Endodermal cell (in vitro differentiated cells): ENCODE measurements around the gene CUL4A. TPM values are rescaled to one million over a fixed set of nuclear protein-coding genes. Genes with fewer than 3 reads are reported as not detected.
A peak's percentile ranks its signal among the peaks of the same experiment; 100 is the strongest.

Source experiments
- DNase-seq: peaks from one replicate; pipeline ENCODE4 v3.0.0-alpha.2; 2017
- H3K27ac ChIP-seq: 2 replicates; pipeline ENCODE4 v1.5.1; 2013; ENCODE audit warnings: mild to moderate bottlenecking, low read depth, low read length, moderate library complexity
- H3K27me3 ChIP-seq: 2 replicates; pipeline ENCODE4 v1.6.1; 2013; ENCODE audit warnings: mild to moderate bottlenecking, low read length, moderate library complexity; ENCODE audit not compliant: insufficient read depth, control insufficient read depth, poor library complexity, severe bottlenecking
- H3K36me3 ChIP-seq: 2 replicates; pipeline ENCODE4 v1.7.0; 2013; ENCODE audit warnings: mild to moderate bottlenecking, low read length, moderate library complexity; ENCODE audit not compliant: control insufficient read depth, insufficient read depth
- H3K4me1 ChIP-seq: one replicate; pipeline ENCODE4 v1.7.0; 2013; ENCODE audit warnings: low read length; ENCODE audit not compliant: control insufficient read depth, insufficient read depth
- H3K4me3 ChIP-seq: 2 replicates; pipeline ENCODE4 v1.5.1; 2013; ENCODE audit warnings: mild to moderate bottlenecking, low read length, moderate library complexity
- H3K9ac ChIP-seq: 2 replicates; pipeline ENCODE4 v1.6.1; 2013; ENCODE audit warnings: mild to moderate bottlenecking, low read length, moderate library complexity; ENCODE audit not compliant: poor library complexity, severe bottlenecking; ENCODE audit errors: extremely low read depth
- H3K9me3 ChIP-seq: 2 replicates; pipeline ENCODE4 v1.6.1; 2013; ENCODE audit warnings: mild to moderate bottlenecking, low read length, moderate library complexity; ENCODE audit not compliant: control insufficient read depth
- H3K27ac Mint-ChIP-seq: 2 replicates; pipeline ENCODE4 v1.8.0; 2020; ENCODE audit warnings: mixed read lengths
- H3K27me3 Mint-ChIP-seq: 2 replicates; pipeline ENCODE4 v1.8.0; 2021; ENCODE audit warnings: mild to moderate bottlenecking, mixed read lengths; ENCODE audit not compliant: insufficient read depth
- H3K36me3 Mint-ChIP-seq: 2 replicates; pipeline ENCODE4 v1.8.0; 2020; ENCODE audit warnings: low read depth, mixed read lengths
- H3K4me1 Mint-ChIP-seq: 2 replicates; pipeline ENCODE4 v1.8.0; 2020; ENCODE audit warnings: mixed read lengths
- H3K4me3 Mint-ChIP-seq: 2 replicates; pipeline ENCODE4 v1.8.0; 2020; ENCODE audit warnings: mild to moderate bottlenecking, moderate library complexity, mixed read lengths
- H3K9me3 Mint-ChIP-seq: 2 replicates; pipeline ENCODE4 v1.8.0; 2020; ENCODE audit warnings: mild to moderate bottlenecking, mixed read lengths
- CTCF ChIP-seq: fragments of 200-600 bp; sonication (generic); conservative IDR thresholded peaks from 2 replicates; pipeline ENCODE4 v1.5.0; 2021; ENCODE audit warnings: antibody characterized with exemption, mild to moderate bottlenecking
- WGBS, 2 experiments: methylation state at CpG; one replicate each; pipeline versions ENCODE4 v1.1.5 to v1.1.7; 2013; ENCODE audit warnings: missing lambda C conversion rate in 2 of 2, mixed read lengths in 1 of 2; ENCODE audit not compliant: insufficient coverage in 1 of 2, insufficient read length in 1 of 2; 5-methylcytosine and 5-hydroxymethylcytosine counted together
- total RNA-seq, 2 donors: library from RNA; stranded (reverse); fragmentation: NEBNext Ultra II Directional in 1 of 2; extraction: Animal tissue kit (Norgen Biotek cat#: 25700) in 1 of 2; gene quantifications; 2 replicates in 1 of 2; 3 replicates in 1 of 2; pipeline ENCODE4 v1.2.1, GENCODE V29; 2021

CUL4A gene
- total RNA-seq, 2 donors from 2014 or later, result 92.9 to 99.4 TPM

DNA sequence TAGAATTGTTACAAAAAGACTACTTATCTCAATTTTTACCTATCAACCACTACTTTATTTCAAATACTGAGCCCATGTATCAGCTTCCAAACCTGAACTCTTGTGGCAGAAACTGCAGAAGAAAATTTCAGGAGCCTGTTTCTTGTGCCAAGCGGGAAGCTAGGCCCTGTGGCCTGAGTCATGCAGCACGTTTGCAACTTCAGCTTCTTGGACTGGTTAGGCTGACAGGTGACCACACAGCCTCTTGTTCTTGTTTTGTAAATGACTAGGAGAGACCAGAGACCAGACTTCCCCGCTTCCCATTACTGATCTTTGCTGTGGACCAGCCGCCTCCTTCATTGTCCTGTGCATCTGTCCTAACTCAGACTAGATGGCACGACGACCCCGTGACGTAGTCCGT lies 84.3 kb downstream of the CUL4A start:
- no peak for DNase-seq
- no peak for TF ChIP-seq CTCF
- H3K27ac Mint-ChIP-seq, result no peak overlapping the region
- peaks cover 42% of the 10 kb centered on the region for H3K27me3 Mint-ChIP-seq
- no peak overlapping the region for H3K4me3 ChIP-seq
- H3K4me1 Mint-ChIP-seq, result peaks cover 20% of the 10 kb centered on the region
- H3K9me3 ChIP-seq, result no peaks in the 10 kb centered on the region
- H3K4me1 ChIP-seq, result no peaks in the 10 kb centered on the region
- no peak overlapping the region for H3K9ac ChIP-seq
- no peak overlapping the region for H3K4me3 Mint-ChIP-seq
- WGBS, 2 experiments, result 84 to 94% methylated on average over 7 to 9 of the region's 9 CpGs
- H3K9me3 Mint-ChIP-seq, result peaks cover 5% of the 10 kb centered on the region
- H3K36me3 ChIP-seq, result no peaks in the 10 kb centered on the region
- peaks cover 26% of the 10 kb centered on the region for H3K27me3 ChIP-seq
- peaks cover under 1% of the 10 kb centered on the region for H3K36me3 Mint-ChIP-seq
- no peak overlapping the region for H3K27ac ChIP-seq

DNA sequence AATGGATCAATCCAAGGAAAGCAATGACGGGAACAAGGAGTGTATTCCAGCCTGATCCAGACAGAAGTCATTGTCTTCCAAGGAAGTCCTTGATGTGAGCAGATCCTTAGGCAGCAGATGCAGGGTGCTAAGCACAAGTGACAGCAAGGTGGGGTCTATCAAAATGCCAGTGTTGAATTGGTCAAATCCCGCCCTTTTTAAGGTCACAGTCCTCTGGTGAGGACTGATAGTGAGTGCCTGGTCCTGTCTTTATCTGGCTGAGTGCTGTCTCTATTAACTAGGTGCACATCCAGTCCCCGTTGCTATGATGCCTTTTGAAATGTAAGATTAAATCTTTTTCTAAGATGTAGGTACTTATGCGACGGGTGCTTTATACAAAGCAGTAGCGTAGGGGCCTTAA lies 86.4 kb downstream of the CUL4A start:
- no peak for DNase-seq
- H3K27me3 Mint-ChIP-seq, result peaks cover 21% of the 10 kb centered on the region
- Histone ChIP-seq H3K27me3 (peaks cover 5% of the 10 kb centered on the region), H3K9me3 (no peaks in the 10 kb centered on the region), H3K4me3 (no peak overlapping the region), H3K4me1 (no peaks in the 10 kb centered on the region), H3K9ac (no peak overlapping the region), H3K27ac (no peak overlapping the region), H3K36me3 (peaks cover 4% of the 10 kb centered on the region)
- H3K36me3 Mint-ChIP-seq, result peaks cover 4% of the 10 kb centered on the region
- no peak overlapping the region for H3K27ac Mint-ChIP-seq
- peak overlapping the region; percentile 92 for H3K4me3 Mint-ChIP-seq
- WGBS, 2 experiments, result 96 to 97% methylated on average over 3 to 6 of the region's 6 CpGs
- TF ChIP-seq CTCF, result no peak
- peaks cover 20% of the 10 kb centered on the region for H3K4me1 Mint-ChIP-seq
- peaks cover 5% of the 10 kb centered on the region for H3K9me3 Mint-ChIP-seq

DNA sequence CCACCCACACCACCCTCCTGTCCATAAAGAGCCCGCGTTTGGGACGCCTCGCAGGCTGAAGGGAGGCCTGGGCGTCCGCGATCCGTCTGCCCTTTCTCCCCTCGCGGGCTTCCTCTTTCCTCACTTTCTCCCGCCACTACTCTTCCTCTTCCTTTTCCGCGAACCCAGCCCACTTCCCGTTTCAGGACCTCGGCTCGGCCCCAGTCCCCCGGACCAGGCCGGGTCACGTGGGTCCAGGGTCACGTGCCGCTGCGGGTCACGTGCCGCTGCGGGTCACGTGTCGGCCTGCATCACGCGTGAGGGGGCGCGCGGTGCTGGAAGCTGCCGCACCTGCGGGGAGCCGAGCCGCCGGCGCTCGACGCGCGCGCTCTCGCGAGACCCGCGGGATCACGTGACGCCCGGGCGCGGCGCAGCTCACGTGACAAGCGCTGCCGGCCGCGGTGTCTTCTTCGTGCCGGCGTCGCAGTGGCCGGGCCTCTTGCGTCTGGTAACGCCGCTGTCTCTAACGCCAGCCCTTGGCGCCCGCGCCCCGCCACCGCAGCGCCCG lies 87.5 kb downstream of the CUL4A start, which contains the start of gene LAMP1:
Gene LAMP1 (plus strand): TSS at position 417 of the 547 bp plus-strand sequence. CDS start 196 bp downstream, outside the sequence.
- peak within 1 kb of the TSS; percentile 83 for H3K27ac ChIP-seq
- peaks cover 5% of the 10 kb centered on the region for H3K9me3 Mint-ChIP-seq
- H3K27me3 ChIP-seq, result peaks cover 2% of the 10 kb centered on the region
- H3K36me3 Mint-ChIP-seq, result peaks cover 6% of the 10 kb centered on the region
- peak within 1 kb of the TSS; percentile 93 for H3K9ac ChIP-seq
- H3K9me3 ChIP-seq, result no peaks in the 10 kb centered on the region
- H3K27ac Mint-ChIP-seq, result peak within 1 kb of the TSS; percentile 97
- no peaks in the 10 kb centered on the region for H3K4me1 ChIP-seq
- H3K4me1 Mint-ChIP-seq, result peaks cover 18% of the 10 kb centered on the region
- no peak for TF ChIP-seq CTCF
- peak within 1 kb of the TSS; percentile 92 for H3K4me3 Mint-ChIP-seq
- peak within 1 kb of the TSS; percentile 89 for H3K4me3 ChIP-seq
- H3K36me3 ChIP-seq, result peaks cover 4% of the 10 kb centered on the region
- H3K27me3 Mint-ChIP-seq, result peaks cover 15% of the 10 kb centered on the region
- 0% methylated on average over 28 to 74 of the region's 74 CpGs for WGBS, 2 experiments
- peak; percentile 99 for DNase-seq
